ENCODE data around the gene PPP2R3A. TPM values are rescaled to one million over a fixed set of nuclear protein-coding genes. Genes with fewer than 3 reads are reported as not detected.

The PPP2R3A gene
- total and polyA plus RNA-seq, 2 of the 13 experiments (the other 11 are each of a cell fraction or from before 2014, with no cell fraction given): 0.07 to 0.12 TPM

DNA sequence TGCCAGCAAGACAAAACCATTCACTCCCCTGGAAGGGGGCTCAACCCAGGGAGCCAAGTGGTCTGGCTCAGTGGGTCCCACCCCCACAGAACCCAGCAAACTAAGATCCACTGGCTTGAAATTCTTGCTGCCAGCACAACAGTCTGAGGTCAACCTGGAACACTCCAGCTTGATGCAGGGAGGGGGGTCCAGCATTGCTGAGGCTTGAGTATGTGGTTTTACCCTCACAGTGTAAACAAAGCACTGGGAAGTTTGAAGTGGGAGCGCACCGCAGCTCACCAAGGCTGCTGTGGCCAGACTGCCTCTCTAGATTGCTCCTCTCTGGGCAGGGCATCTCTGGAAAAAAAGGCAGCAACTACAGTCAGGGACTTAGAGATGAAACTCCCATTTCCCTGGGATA lies 148.9 kb downstream of the PPP2R3A start:
- no peak overlapping the region for H3K9ac ChIP-seq (ENCODE audit: insufficient read depth, low read depth, low read length)
- WGBS (ENCODE audit: low lambda C conversion rate): no CpG with 5 or more reads among the region's 2 CpGs
- no peaks in the 10 kb centered on the region for H4K20me1 ChIP-seq (ENCODE audit: insufficient read depth, low read length)
- FAIRE-seq (peak; percentile 4), DNase-seq (ENCODE audit: low spot score) (peak; percentile 46), ATAC-seq (peak; percentile 96)
- no peaks in the 10 kb centered on the region for H3K27me3 ChIP-seq (ENCODE audit: control insufficient read depth in 1 of 2, insufficient read depth in 2 of 2, low read length in 2 of 2)
- no peaks in the 10 kb centered on the region for H3K36me3 ChIP-seq (replicated peaks in 1 of 2; ENCODE audit: control insufficient read depth in 1 of 2, insufficient read depth in 2 of 2, low read length in 2 of 2)
- ChIA-PET CTCF (ENCODE audit: low intra/inter-chr PET ratio, low total read pairs) (no interaction called here), POLR2A (no interaction called here)
- no peak overlapping the region for H3K27ac ChIP-seq (ENCODE audit: extremely low read length, insufficient read depth, low read length)
- H3K79me2 ChIP-seq (ENCODE audit: insufficient read depth, low read length): no peaks in the 10 kb centered on the region
- H3K4me2 ChIP-seq (ENCODE audit: low read depth, low read length): peak overlapping the region; percentile 29; the same call in 1 of the 2 replicates
- H3K4me3 ChIP-seq (replicated peaks in 1 of 3; ENCODE audit: insufficient read depth in 1 of 3, low read depth in 2 of 3, low read length in 3 of 3): no peak overlapping the region
- BruUV-seq (replicated peaks): no TSS peak
- intact Hi-C loops (cut with micrococcal nuclease; ENCODE audit: unreplicated experiment) (no loop called here), in situ Hi-C loops (cut with HindIII; ENCODE audit: extremely low pct_ligation_motif_present, low pct_unique_long_range_greater_than_20kb) (no loop called here)
- peaks cover 12% of the 10 kb centered on the region for H3K4me1 ChIP-seq (ENCODE audit: insufficient read depth, low read length)
- no peak overlapping the region for H2AFZ ChIP-seq (ENCODE audit: low read length)
- no peaks in the 10 kb centered on the region for H3K9me3 ChIP-seq (ENCODE audit: low read length)
- TF ChIP-seq, protein P1, sequence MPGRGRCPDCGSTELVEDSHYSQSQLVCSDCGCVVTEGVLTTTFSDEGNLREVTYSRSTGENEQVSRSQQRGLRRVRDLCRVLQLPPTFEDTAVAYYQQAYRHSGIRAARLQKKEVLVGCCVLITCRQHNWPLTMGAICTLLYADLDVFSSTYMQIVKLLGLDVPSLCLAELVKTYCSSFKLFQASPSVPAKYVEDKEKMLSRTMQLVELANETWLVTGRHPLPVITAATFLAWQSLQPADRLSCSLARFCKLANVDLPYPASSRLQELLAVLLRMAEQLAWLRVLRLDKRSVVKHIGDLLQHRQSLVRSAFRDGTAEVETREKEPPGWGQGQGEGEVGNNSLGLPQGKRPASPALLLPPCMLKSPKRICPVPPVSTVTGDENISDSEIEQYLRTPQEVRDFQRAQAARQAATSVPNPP (CRISPR knock-in tag; IDR thresholded peaks at IDR 0.05): no peak
- TF ChIP-seq ZNF567 (CRISPR knock-in tag; IDR thresholded peaks at IDR 0.05; ENCODE audit: borderline replicate concordance): no peak
- TF ChIP-seq SMC3 (IDR thresholded peaks at IDR 0.05; ENCODE audit: low read length): no peak
- TF ChIP-seq ZNF713 (CRISPR knock-in tag; IDR thresholded peaks at IDR 0.05): no peak
- TF ChIP-seq SRSF9 (IDR thresholded peaks at IDR 0.05; ENCODE audit: borderline replicate concordance, insufficient read depth, low read depth, low read length, poor library complexity, severe bottlenecking): no peak
- TF ChIP-seq, protein P2, sequence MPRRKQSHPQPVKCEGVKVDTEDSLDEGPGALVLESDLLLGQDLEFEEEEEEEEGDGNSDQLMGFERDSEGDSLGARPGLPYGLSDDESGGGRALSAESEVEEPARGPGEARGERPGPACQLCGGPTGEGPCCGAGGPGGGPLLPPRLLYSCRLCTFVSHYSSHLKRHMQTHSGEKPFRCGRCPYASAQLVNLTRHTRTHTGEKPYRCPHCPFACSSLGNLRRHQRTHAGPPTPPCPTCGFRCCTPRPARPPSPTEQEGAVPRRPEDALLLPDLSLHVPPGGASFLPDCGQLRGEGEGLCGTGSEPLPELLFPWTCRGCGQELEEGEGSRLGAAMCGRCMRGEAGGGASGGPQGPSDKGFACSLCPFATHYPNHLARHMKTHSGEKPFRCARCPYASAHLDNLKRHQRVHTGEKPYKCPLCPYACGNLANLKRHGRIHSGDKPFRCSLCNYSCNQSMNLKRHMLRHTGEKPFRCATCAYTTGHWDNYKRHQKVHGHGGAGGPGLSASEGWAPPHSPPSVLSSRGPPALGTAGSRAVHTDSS (CRISPR knock-in tag; conservative IDR thresholded peaks at IDR 0.05): no peak
- TF ChIP-seq ZBTB8A (CRISPR knock-in tag; IDR thresholded peaks at IDR 0.05; ENCODE audit: borderline replicate concordance, low read depth): no peak
- no peak for TF ChIP-seq TGIF2 (CRISPR knock-in tag; IDR thresholded peaks at IDR 0.05)
- peak; percentile 69; the same call in 1 of the 2 replicates for TF ChIP-seq ZNF292 (CRISPR knock-in tag; IDR thresholded peaks at IDR 0.05; ENCODE audit: borderline replicate concordance, low read depth)
- no peak for TF ChIP-seq SMARCE1 (IDR thresholded peaks at IDR 0.05; ENCODE audit: borderline replicate concordance)
- TF ChIP-seq, protein P3, sequence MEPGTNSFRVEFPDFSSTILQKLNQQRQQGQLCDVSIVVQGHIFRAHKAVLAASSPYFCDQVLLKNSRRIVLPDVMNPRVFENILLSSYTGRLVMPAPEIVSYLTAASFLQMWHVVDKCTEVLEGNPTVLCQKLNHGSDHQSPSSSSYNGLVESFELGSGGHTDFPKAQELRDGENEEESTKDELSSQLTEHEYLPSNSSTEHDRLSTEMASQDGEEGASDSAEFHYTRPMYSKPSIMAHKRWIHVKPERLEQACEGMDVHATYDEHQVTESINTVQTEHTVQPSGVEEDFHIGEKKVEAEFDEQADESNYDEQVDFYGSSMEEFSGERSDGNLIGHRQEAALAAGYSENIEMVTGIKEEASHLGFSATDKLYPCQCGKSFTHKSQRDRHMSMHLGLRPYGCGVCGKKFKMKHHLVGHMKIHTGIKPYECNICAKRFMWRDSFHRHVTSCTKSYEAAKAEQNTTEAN (CRISPR knock-in tag; conservative IDR thresholded peaks at IDR 0.05): no peak
- TF ChIP-seq FOXA3 (CRISPR knock-in tag; IDR thresholded peaks at IDR 0.05): peak; percentile 58; the same call in 1 of the 2 replicates
- TF ChIP-seq, protein P4, sequence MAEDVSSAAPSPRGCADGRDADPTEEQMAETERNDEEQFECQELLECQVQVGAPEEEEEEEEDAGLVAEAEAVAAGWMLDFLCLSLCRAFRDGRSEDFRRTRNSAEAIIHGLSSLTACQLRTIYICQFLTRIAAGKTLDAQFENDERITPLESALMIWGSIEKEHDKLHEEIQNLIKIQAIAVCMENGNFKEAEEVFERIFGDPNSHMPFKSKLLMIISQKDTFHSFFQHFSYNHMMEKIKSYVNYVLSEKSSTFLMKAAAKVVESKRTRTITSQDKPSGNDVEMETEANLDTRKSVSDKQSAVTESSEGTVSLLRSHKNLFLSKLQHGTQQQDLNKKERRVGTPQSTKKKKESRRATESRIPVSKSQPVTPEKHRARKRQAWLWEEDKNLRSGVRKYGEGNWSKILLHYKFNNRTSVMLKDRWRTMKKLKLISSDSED (CRISPR knock-in tag; IDR thresholded peaks at IDR 0.05): no peak
- TF ChIP-seq, protein P5, sequence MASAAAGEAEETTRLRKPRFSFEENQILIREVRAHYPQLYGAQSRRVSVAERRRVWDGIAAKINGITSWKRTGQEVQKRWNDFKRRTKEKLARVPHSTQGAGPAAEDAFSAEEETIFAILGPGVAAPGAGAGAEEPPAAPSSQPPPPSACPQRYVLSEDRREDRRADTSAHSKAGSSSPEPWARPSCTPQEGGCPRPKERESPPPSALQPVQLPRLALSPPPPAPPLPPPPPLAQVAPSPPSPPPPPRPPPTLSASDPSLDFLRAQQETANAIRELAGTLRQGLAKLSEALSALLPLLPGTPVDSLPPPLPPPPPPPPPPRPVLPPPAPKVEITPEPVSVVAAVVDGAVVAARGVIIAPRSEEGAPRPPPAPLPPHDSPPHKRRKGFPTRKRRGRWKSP (CRISPR knock-in tag; IDR thresholded peaks at IDR 0.05): no peak
- TF ChIP-seq, protein P6, sequence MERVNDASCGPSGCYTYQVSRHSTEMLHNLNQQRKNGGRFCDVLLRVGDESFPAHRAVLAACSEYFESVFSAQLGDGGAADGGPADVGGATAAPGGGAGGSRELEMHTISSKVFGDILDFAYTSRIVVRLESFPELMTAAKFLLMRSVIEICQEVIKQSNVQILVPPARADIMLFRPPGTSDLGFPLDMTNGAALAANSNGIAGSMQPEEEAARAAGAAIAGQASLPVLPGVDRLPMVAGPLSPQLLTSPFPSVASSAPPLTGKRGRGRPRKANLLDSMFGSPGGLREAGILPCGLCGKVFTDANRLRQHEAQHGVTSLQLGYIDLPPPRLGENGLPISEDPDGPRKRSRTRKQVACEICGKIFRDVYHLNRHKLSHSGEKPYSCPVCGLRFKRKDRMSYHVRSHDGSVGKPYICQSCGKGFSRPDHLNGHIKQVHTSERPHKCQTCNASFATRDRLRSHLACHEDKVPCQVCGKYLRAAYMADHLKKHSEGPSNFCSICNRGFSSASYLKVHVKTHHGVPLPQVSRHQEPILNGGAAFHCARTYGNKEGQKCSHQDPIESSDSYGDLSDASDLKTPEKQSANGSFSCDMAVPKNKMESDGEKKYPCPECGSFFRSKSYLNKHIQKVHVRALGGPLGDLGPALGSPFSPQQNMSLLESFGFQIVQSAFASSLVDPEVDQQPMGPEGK (CRISPR knock-in tag; IDR thresholded peaks at IDR 0.05): peak; percentile 55; the same call in 1 of the 2 replicates
- TF ChIP-seq ZNF451 (CRISPR knock-in tag; IDR thresholded peaks at IDR 0.05): no peak

Data from HepG2 (cell line).